Activated B cell treated with CpG ODN at 0.5 μM for 24 hours (primary cell): ENCODE data around the gene C3orf20. TPM values are rescaled to one million over a fixed set of nuclear protein-coding genes. Genes with fewer than 3 reads are reported as not detected.

Experiments used
- ATAC-seq: fragments of 200-7000 bp; cut with Tn5 transposase; one replicate; pipeline ENCODE4 v1.10.0; 2021; ENCODE audit warnings: low read depth, mild to moderate bottlenecking, moderate library complexity
- CTCF ChIA-PET: fragments of 350-600 bp; sonication (Branson Sonifier 250); formaldehyde crosslinking; loops from one replicate; lab custom pipeline; 2021; ENCODE audit warnings: antibody characterized with exemption; lab: Charles Lee
- POLR2A ChIA-PET: fragments of 350-600 bp; sonication (Branson Sonifier 250); formaldehyde crosslinking; loops from one replicate; lab custom pipeline; 2021; ENCODE audit warnings: antibody characterized with exemption; lab: Charles Lee
- DNase-seq: peaks from one replicate; pipeline ENCODE4 v3.0.0; 2022
- H3K27ac Mint-ChIP-seq: one replicate; pipeline ENCODE4 v1.8.0; 2020; ENCODE audit warnings: mixed read lengths
- H3K27me3 Mint-ChIP-seq: one replicate; pipeline ENCODE4 v1.8.0; 2021; ENCODE audit warnings: mixed read lengths
- H3K36me3 Mint-ChIP-seq: one replicate; pipeline ENCODE4 v1.8.0; 2021; ENCODE audit warnings: low read depth, mixed read lengths
- H3K4me1 Mint-ChIP-seq: one replicate; pipeline ENCODE4 v1.8.0; 2021; ENCODE audit warnings: mixed read lengths
- H3K4me3 Mint-ChIP-seq: one replicate; pipeline ENCODE4 v1.8.0; 2020; ENCODE audit warnings: mild to moderate bottlenecking, mixed read lengths
- H3K9me3 Mint-ChIP-seq: one replicate; pipeline ENCODE4 v1.8.0; 2020; ENCODE audit warnings: mixed read lengths
- CTCF ChIP-seq: fragments of 200-600 bp; IDR thresholded peaks from one replicate; pipeline ENCODE4 v1.8.0; 2022; ENCODE audit warnings: antibody characterized with exemption, mild to moderate bottlenecking
- intact Hi-C: fragments of 100-400 bp; cut with micrococcal nuclease; formaldehyde crosslinking; loops from one replicate; pipeline ENCODE4 v1.15.1; 2024
- total RNA-seq: library from RNA; stranded (reverse); gene quantifications from 2 replicates; pipeline ENCODE4 v1.2.3, GENCODE V29; 2022

C3orf20 gene
- total RNA-seq, 1 donor from 2014 or later = 0.16 TPM

DNA sequence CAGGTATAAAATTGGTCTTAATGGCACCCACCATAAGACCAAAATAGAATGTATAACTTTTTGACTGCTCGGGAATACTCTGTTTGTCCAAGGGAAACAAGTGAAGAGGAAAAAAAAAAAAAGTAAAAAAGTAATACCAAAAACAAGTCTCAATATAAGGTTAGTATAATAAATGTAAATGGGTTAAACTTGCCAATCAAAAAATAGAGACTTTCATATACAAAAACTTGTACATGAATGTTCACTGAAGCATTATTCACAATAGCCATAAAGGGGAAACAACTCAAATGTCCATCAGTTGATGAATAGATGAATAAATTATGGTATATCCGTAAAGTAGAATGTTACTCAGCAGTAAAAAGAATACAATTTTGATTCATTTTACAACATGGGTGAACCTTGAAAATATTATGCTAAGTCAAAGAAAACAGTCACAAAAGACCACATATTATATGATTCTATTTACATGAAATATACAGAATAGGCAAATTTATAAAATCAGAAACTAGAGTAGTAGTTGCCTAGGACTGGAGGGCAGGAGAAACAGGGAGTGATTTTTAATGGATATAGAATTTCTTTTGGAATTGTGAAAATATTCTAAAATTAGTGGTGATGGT lies 104.2 kb downstream of the C3orf20 start:
- TF ChIP-seq CTCF = no peak
- H3K4me1 Mint-ChIP-seq = no peaks in the 10 kb centered on the region
- ChIA-PET CTCF (no interaction called here), POLR2A (no interaction called here)
- H3K27ac Mint-ChIP-seq = no peak overlapping the region
- no peak for DNase-seq
- H3K9me3 Mint-ChIP-seq = peaks cover 9% of the 10 kb centered on the region
- no peak overlapping the region for H3K4me3 Mint-ChIP-seq
- no peaks in the 10 kb centered on the region for H3K36me3 Mint-ChIP-seq
- intact Hi-C loops = no loop called here
- H3K27me3 Mint-ChIP-seq = peaks cover 2% of the 10 kb centered on the region
- no peak for ATAC-seq

DNA sequence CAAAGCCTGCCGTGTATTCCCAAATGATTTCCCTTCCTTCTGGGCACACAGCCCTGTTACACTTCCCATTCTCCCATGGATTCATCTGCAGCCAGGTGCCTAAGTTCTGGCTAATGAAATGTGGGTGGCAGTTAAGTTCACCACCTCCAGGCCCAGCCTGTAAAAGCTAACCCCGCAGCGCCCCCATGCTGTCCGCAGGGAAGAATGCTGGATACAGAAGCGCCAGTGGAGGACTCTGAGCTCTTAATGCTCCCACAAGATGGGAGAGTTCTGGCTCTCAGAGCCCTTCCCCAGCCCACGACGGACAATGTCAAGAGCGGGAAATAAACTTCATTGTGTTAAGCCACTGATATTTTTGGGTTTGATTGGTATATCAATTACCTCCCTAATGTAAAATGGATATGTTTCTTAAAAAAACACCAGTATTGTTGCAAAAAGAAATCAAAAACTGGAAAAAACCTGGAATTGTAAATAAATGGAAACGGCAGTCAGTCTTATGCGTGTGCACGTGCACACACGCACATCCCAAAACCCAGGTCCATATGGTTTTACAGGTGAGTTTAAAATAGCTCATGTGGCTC lies 106.1 kb downstream of the C3orf20 start:
- POLR2A ChIA-PET = no interaction called here
- Mint-ChIP-seq H3K27ac (no peak overlapping the region), H3K9me3 (peaks cover 9% of the 10 kb centered on the region), H3K4me1 (no peaks in the 10 kb centered on the region), H3K36me3 (no peaks in the 10 kb centered on the region), H3K27me3 (peaks cover 12% of the 10 kb centered on the region), H3K4me3 (no peak overlapping the region)
- DNase-seq (no peak), ATAC-seq (peak; percentile 34)
- CTCF ChIA-PET = interaction anchor here (0.9 kb wide), 1 partner anchor 107 kb away, joined by 3 read pairs; no protein-coding TSS in a partner anchor
- no peak for TF ChIP-seq CTCF
- intact Hi-C loops = loop anchor here (1.0 to 2.0 kb wide), 2 partner anchors 108 to 147 kb away; no protein-coding TSS in a partner anchor

GRCh38 chr3:14783480-14784086 lies 108.6 kb downstream of the C3orf20 start:
- Mint-ChIP-seq H3K9me3 (peaks cover 7% of the 10 kb centered on the region), H3K27ac (no peak overlapping the region), H3K36me3 (no peaks in the 10 kb centered on the region), H3K4me3 (no peak overlapping the region), H3K4me1 (no peaks in the 10 kb centered on the region), H3K27me3 (peaks cover 20% of the 10 kb centered on the region)
- DNase-seq (no peak), ATAC-seq (no peak)
- intact Hi-C loops = no loop called here
- CTCF ChIA-PET = no interaction called here
- TF ChIP-seq CTCF = no peak
- POLR2A ChIA-PET = no interaction called here

DNA sequence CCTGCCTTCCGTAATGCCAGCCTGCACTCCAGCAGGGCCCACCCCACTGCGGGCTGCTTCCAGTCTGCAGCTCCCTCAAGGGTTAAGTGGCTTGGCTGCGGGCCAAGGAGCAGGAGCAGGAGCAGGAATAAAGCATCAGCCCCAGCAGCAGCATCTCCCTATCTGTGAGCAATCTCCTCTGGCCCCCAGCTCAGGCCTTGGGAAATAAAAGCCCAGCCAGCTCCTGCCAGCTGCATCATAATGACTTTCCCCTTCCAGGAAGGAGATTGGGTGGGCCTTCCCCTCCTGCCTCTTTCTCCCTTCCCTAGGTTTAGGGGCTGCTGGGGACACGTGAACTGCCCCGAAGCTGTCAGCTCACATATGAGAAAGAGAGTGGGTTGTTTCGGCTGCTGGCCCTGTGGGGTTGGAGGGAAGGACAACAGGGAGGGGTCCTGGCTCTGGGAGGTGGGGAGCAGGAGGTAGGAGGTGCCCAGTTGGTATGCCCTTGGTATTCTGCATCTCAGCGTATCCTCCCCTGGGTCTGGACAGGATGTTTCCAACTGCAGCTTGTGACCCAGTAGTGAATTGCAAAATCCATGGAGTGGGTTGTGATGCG lies 109.2 kb downstream of the C3orf20 start:
- ChIA-PET POLR2A (no interaction called here), CTCF (no interaction called here)
- Mint-ChIP-seq H3K36me3 (no peaks in the 10 kb centered on the region), H3K27me3 (peaks cover 20% of the 10 kb centered on the region), H3K27ac (no peak overlapping the region), H3K4me1 (no peaks in the 10 kb centered on the region), H3K9me3 (peaks cover 1% of the 10 kb centered on the region), H3K4me3 (no peak overlapping the region)
- TF ChIP-seq CTCF = no peak
- DNase-seq (no peak), ATAC-seq (no peak)
- intact Hi-C loops = no loop called here
